GM19452 (cell line): ENCODE data around the gene CCR9.

Experiments
- ATAC-seq: cut with Tn5 transposase; IDR thresholded peaks from one replicate; pipeline ENCODE4 v1.9.1; 2021; ENCODE audit not compliant: unreplicated experiment

Gene CCR9

GRCh38 chr3:45906681-45907407, 20.5 kb downstream of the CCR9 start:
- no peak for ATAC-seq

- no peak for ATAC-seq
These were observed 21.7 kb downstream of the CCR9 start for GRCh38 chr3:45907769-45908705.

- ATAC-seq = no peak
These were observed 22.4 kb downstream of the CCR9 start for GRCh38 chr3:45908761-45909160.

GRCh38 chr3:45909542-45909941, 23.2 kb downstream of the CCR9 start:
- no peak for ATAC-seq

- no peak for ATAC-seq
These were observed 24.5 kb downstream of the CCR9 start for GRCh38 chr3:45910892-45911291.

GRCh38 chr3:45911511-45912226, 25.3 kb downstream of the CCR9 start:
- ATAC-seq = no peak

- no peak for ATAC-seq
These were observed 26.1 kb downstream of the CCR9 start for GRCh38 chr3:45912435-45912834.

GRCh38 chr3:45914362-45915058, 28.2 kb downstream of the CCR9 start:
- no peak for ATAC-seq

- ATAC-seq = no peak
These were observed 28.7 kb downstream of the CCR9 start for GRCh38 chr3:45915059-45915439.

GRCh38 chr3:45915518-45916231, 29.3 kb downstream of the CCR9 start:
- ATAC-seq = peak; percentile 91

GRCh38 chr3:45917146-45917898, 31.0 kb downstream of the CCR9 start:
- ATAC-seq = no peak

GRCh38 chr3:45921158-45922038, 35.1 kb downstream of the CCR9 start:
- no peak for ATAC-seq

- no peak for ATAC-seq
These were observed 35.6 kb downstream of the CCR9 start for GRCh38 chr3:45922039-45922326.

- no peak for ATAC-seq
These were observed 36.7 kb downstream of the CCR9 start for GRCh38 chr3:45922950-45923590.

- ATAC-seq = no peak
These were observed 37.4 kb downstream of the CCR9 start for GRCh38 chr3:45923755-45924154.

GRCh38 chr3:45927881-45928280, 41.5 kb downstream of the CCR9 start:
- ATAC-seq = no peak

- ATAC-seq = no peak
These were observed 42.8 kb downstream of the CCR9 start for GRCh38 chr3:45929042-45929679.

- ATAC-seq = no peak
These were observed 45.2 kb downstream of the CCR9 start for GRCh38 chr3:45931496-45931895.
